ENCODE data around the gene RAB4B.
"Not testable (repeated sequence)": the region's sequence is repeated elsewhere in the genome, so short reads cannot be mapped to it uniquely, and the experiment has no call there.

RAB4B gene

DNA sequence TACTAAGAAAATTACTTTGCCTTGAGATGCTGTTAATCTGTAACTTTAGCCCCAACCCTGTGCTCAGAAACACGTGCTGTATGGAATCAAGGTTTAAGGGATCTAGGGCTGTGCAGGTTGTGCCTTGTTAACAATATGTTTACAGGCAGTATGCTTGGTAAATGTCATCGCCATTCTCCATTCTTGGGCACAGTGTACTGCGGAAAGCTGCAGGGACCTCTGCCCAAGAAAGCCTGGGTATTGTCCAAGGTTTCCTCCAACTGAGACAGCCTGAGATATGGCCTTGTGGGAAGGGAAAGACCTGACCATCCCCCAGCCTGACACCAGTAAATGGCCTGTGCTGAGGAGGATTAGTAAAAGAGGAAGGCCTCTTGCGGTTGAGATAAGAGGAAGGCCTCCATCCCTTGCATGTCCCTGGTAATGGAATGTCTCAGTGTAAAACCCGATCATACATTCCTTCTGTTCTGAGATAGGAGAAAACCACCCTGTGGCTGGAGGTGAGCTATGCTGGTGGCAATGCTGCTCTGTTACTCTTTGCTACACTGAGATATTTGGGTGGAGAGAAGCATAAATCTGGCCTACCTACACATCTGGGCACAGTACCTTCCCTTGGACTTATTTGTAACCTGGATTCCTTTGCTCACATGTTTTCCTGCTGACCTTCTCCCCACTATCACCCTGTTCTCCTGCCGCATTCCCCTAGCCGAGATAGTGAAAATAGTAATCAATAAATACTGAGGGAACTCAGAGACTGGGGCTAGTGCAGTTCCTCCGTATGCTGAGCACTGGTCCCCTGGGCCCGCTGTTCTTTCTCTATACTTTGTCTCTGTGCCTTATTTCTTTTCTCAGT lies 44.9 kb downstream of the RAB4B start:
- not testable (repeated sequence) for DNase-seq (ENCODE audit: low read depth in 2 of 2)

- DNase-seq (ENCODE audit: low read depth in 2 of 2), result not testable (repeated sequence)
Measured at GRCh38 chr19:40824916-40825315, 46.9 kb downstream of the RAB4B start.

DNA sequence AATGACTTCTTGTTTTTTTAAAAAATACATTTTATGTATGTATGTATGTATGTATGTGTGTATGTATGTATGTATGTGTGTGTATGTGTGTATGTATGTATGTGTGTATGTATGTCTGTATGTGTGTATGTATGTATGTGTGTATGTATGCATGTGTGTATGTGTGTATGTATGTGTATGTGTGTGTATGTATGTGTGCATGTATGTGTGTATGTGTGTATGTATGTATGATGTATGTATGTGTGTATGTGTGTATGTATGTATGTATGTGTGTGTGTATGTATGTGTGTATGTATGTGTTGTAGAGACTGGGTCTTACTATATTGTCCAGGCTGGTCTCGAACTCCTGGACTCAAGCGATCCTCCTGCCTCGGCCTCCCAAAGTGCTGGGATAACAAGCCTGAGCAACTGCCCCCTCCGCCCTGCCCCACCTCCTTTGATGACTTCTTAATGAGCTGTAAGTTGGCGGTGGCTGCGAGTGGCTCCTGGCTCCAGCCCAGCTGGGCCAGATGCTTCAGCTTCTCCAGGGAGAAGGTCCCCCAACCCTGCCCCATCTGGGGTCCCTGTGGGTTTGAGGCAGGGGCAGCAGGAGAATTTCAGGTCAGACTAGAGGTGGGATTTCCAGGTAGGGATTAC lies 47.5 kb downstream of the RAB4B start:
- DNase-seq (ENCODE audit: low read depth in 2 of 2), result not testable (repeated sequence)

- DNase-seq (ENCODE audit: low read depth in 2 of 2), result not testable (repeated sequence)
Measured at GRCh38 chr19:40826312-40826698, 48.3 kb downstream of the RAB4B start.

GRCh38 chr19:40826699-40827385 lies 48.8 kb downstream of the RAB4B start:
- not testable (repeated sequence) for DNase-seq (ENCODE audit: low read depth in 2 of 2)

GRCh38 chr19:40827386-40828247 lies 49.6 kb downstream of the RAB4B start:
- DNase-seq (ENCODE audit: low read depth in 2 of 2), result no peak

DNA sequence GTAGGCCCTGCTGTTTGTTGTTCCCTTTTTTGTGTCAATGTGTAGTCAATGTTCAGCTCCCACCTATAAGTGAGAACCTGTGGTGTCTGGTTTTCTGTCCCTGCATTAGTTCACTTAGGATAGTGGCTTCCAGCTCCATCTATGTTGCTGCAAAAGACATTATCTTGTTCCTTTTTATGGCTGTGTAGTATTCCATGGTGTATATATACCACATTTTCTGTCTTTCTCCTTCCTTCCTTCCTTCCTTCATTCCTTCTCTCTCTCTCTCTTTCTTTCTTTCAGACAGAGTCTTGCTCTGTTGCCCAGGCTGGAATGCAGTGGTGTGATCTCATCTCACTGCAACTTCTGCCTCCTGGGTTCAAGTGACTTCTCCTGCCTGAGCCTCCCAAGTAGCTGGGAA lies 51.2 kb downstream of the RAB4B start:
- no peak for DNase-seq (ENCODE audit: low read depth in 2 of 2)

DNA sequence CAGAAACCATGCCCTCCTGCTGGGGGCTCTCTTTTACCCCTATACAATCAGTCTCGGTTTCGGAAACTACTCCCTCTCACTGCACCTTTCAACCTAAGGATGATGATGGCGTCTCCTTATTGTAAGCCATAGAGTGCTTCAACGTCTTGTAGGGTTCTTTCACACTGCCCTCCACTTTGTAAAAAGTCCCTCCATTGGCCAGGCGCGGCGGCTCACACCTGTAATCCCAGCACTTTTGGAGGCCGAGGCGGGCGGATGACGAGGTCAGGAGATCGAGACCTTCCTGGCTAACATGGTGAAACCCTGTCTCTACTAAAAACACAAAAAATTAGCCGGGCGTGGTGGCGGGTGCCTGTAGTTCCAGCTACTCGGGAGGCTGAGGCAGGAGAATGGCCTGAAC lies 52.7 kb downstream of the RAB4B start:
- not testable (repeated sequence) for DNase-seq (ENCODE audit: low read depth in 2 of 2)

- no peak for DNase-seq (ENCODE audit: low read depth in 2 of 2)
Measured at GRCh38 chr19:40831502-40832430, 53.7 kb downstream of the RAB4B start.

- DNase-seq (ENCODE audit: low read depth in 2 of 2), result not testable (repeated sequence)
Measured at GRCh38 chr19:40832431-40832790, 54.4 kb downstream of the RAB4B start.

DNA sequence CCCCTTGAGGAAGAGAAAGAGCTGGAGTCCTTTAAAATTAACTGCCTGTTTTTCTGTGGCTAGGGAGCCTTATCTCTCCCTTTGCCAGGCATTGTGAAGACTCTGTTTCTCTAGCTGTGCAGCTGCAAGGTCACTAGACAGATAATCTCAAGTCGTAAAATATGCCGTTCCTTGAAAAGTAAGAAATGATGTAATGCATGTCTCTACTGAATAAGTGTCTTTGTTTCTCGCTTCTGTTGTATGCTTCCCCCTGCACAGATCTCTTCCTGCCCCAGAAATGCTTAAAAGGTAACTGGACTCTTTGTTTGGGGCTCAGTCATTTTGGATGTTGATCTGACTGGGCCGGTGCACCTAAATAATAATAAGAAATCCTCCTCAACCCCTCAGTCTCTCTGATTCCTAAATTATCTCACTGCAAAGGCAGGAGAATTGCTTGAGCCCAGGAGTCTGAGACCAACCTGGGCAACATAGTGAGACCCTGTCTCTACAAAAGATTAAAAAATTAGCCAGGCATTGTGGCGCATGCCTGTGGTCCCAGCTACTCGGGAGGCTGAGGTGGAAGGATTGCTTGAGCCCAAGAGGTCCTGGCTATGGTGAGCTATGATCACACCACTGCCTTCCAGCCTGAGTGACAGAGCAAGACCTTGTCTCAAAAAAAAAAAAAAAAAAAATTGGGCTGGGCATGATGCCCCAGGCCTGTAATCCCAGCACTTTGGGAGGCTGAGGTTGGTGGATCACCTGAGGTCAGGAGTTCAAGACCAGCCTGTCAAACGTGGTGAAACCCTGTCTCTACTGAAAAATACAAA lies 55.9 kb downstream of the RAB4B start:
- DNase-seq (ENCODE audit: low read depth in 2 of 2), result not testable (repeated sequence)

DNA sequence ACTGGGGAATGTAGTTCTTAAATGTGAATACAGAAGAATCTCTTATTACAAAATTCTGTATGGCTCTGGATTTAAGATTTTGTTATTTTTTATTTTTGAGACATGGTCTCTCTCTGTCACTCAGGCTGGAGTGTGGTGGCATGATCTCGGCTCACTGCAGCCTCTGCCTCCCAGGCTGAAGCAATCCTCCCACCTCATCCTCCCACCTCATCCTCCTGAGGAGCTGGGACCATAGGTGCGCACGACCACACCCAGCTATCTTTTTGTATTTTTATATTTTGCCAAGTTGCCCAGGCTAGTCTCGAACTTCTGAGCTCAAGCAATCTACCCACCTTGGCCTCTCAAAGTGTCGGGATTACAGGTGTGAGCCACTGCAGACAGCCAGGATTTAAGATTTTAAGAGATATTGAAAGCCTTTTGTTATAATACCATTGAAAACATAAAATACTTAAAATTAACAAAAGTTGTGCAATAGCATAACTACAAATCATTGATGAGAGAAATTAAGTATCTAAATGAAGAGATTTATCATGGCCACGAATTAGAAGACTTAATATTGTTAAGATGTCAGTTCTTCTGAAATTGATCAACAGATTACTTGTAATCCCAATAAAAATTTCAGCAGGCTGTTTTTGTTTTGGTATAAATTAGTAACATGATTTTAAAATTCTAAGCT lies 58.8 kb downstream of the RAB4B start:
- no peak for DNase-seq (ENCODE audit: low read depth in 2 of 2)

DNA sequence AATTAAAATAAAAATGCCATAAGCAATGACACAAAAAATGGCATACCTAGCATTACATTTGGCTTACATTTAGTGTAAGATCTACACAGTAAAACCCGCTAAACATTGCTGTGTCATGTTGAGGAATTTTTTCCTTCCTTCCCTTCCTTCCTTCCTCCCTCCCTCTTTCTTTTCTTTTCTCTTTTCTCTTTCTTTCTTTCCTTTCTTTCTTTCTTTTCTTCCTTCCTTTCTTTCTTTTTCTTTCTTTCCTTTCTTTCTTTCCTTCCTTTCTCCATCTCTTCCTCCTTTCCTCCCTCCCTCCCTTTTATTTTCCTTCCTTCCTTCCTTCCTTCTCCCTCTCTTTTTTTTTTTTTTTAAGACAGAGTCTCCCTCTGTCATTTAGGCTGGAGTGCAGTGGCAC lies 60.4 kb downstream of the RAB4B start:
- not testable (repeated sequence) for DNase-seq (ENCODE audit: low read depth in 2 of 2)

DNA sequence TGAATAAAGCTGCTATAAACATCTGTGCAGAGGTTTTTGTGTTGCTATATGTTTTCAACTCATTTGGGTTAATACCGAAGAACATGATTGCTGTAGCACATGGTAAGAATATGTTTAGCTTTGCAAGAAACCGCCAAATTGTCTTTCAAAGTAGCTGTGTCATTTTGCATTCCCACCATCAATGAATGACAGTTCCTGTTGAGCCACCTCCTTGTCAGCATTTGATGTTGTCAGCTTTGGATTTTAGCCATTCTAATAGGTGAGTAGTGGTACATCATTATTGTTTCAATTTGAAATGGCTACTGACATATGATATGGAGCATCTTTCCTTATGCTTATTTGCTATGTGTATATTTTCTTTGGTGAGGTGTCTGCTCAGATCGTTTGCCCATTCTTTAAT lies 64.0 kb downstream of the RAB4B start:
- not testable (repeated sequence) for DNase-seq (ENCODE audit: low read depth in 2 of 2)

DNA sequence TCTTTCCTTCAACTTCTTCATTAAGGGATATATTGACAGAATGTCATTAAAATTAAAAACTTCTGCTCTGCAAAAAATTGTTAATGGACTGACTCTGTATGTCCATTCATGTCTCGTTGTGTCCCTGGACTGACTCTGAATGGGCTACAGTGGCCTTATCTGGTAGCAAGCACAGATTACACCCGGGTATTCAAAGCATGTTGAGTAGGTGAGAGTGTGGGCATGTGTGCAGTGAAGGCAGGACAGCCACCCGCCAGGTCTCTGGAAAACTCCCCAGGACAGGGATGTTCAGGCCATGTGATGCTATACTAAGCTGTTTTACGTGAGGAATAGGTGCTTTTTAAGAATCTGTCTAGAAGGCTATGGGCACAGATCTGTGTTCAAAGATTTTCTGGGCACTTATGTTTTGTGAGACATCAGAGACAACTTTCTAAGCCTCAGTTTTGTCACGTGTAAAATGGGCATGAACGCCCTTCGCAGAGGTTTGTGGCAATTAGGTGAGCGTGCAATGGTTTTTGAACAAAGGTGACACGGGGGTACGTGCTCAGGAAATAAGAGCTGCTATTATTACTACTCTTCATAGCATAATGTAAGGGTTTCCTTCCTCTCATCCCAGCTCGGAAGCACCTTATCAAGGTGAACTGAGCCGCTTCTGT lies 65.1 kb downstream of the RAB4B start:
- DNase-seq (ENCODE audit: low read depth in 2 of 2), result not testable (repeated sequence)

GRCh38 chr19:40843653-40844052 lies 65.6 kb downstream of the RAB4B start:
- DNase-seq (ENCODE audit: low read depth in 2 of 2), result peak; percentile 23 to 39
